ENCODE results near the gene PLCD4.
A peak's percentile ranks its signal among the peaks of the same experiment; 100 is the strongest.

PLCD4 gene

DNA sequence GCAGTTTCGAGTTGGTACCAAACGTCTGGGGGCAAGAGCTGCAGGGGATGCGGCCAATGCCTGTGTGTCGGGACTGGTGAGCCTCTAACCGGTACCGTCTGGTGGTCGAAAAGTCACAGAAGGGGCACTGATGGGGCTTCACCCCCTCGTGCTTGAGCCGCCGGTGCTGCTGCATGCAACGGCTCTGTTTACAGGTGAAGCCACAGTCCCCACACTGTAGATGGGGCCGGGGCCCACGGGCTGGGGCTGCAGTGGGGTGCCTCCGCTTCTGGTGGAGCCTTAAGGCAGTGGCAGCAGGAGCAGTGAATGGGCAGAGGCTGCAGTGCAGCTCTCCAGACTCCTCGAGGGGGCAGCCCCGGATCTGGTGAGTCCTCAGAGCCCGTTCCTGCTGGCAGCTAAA, 35.1 kb downstream of the PLCD4 start:
- no peak overlapping the region for H3K9ac ChIP-seq (ENCODE audit: low read depth in 1 of 2, low read length in 2 of 2)
- no peaks in the 10 kb centered on the region for H3K4me1 ChIP-seq (ENCODE audit: control insufficient read depth in 1 of 2, insufficient read depth in 2 of 2, low read length in 2 of 2)
- no peaks in the 10 kb centered on the region for H3K27me3 ChIP-seq (ENCODE audit: control insufficient read depth in 1 of 2, insufficient read depth in 2 of 2, low read length in 2 of 2)
- H3K27ac ChIP-seq (ENCODE audit: low read depth, low read length): no peak overlapping the region
- H3K9me3 ChIP-seq (ENCODE audit: control insufficient read depth in 1 of 2, low read length in 2 of 2): no peaks in the 10 kb centered on the region
- H3K36me3 ChIP-seq (ENCODE audit: control insufficient read depth in 1 of 2, insufficient read depth in 2 of 2, low read length in 2 of 2): peaks cover 59 to 77% of the 10 kb centered on the region in 2 donors
- H3K4me3 ChIP-seq (ENCODE audit: low read depth in 1 of 2, low read length in 2 of 2): no peak overlapping the region

DNA sequence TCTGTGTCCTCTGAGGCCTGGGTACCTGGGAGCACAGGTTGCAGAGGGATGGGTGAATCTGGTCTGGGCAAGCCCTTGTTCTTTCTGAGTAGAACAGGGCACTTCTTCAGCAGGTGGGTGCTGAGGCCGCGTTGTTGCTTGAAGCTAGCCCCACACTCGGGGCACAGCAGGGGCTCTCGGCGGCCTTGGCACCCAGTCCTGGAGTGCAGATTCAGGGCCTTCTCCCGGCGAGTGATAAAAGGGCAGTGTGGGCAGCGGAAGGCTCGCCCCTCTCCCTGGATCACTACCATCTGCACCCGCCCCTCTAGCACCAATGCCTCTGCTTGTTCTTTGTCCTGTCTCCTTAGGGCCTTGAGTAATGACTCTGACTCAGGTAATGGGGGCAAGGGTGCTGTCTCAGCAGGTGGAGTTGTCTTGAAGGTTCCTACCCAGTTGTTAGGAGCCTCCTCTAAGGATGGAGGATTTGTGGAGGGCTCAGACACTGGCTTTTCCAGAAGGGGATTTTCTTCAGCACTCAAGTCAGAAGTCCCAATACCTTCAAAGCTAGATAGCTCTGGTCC, 36.1 kb downstream of the PLCD4 start:
- Histone ChIP-seq H3K27me3 (ENCODE audit: control insufficient read depth in 1 of 2, insufficient read depth in 2 of 2, low read length in 2 of 2) (no peaks in the 10 kb centered on the region), H3K4me1 (ENCODE audit: control insufficient read depth in 1 of 2, insufficient read depth in 2 of 2, low read length in 2 of 2) (no peaks in the 10 kb centered on the region), H3K4me3 (ENCODE audit: low read depth in 1 of 2, low read length in 2 of 2) (no peak overlapping the region), H3K9ac (ENCODE audit: low read depth in 1 of 2, low read length in 2 of 2) (no peak overlapping the region), H3K9me3 (ENCODE audit: control insufficient read depth in 1 of 2, low read length in 2 of 2) (no peaks in the 10 kb centered on the region), H3K36me3 (ENCODE audit: control insufficient read depth in 1 of 2, insufficient read depth in 2 of 2, low read length in 2 of 2) (peaks cover 56 to 77% of the 10 kb centered on the region in 2 donors), H3K27ac (ENCODE audit: low read depth, low read length) (no peak overlapping the region)

DNA sequence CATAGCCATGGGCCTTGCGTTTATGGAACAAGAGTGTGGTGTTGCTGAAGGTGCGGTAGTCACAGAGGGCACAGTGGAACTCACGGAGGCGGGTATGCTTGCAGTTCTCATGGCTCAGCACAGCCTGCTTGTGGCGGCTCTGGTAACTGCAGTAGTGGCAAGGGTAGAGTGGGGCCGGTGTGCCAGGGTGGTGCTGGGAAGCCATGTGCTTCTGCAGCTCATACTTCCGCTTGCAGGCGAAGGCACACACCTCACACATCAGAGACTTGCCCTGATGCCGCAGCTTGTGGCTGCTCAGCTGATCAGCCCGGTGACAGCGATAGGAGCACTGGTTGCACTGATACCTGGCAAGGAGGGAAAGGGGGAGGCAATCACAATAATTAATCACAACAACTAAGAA, 37.0 kb downstream of the PLCD4 start:
- Histone ChIP-seq H3K4me3 (ENCODE audit: low read depth in 1 of 2, low read length in 2 of 2) (no peak overlapping the region), H3K27ac (ENCODE audit: low read depth, low read length) (peak overlapping the region; percentile 10), H3K36me3 (ENCODE audit: control insufficient read depth in 1 of 2, insufficient read depth in 2 of 2, low read length in 2 of 2) (peaks cover 56 to 82% of the 10 kb centered on the region in 2 donors), H3K9me3 (ENCODE audit: control insufficient read depth in 1 of 2, low read length in 2 of 2) (no peaks in the 10 kb centered on the region), H3K27me3 (ENCODE audit: control insufficient read depth in 1 of 2, insufficient read depth in 2 of 2, low read length in 2 of 2) (no peaks in the 10 kb centered on the region), H3K4me1 (ENCODE audit: control insufficient read depth in 1 of 2, insufficient read depth in 2 of 2, low read length in 2 of 2) (no peaks in the 10 kb centered on the region), H3K9ac (ENCODE audit: low read depth in 1 of 2, low read length in 2 of 2) (no peak overlapping the region)

DNA sequence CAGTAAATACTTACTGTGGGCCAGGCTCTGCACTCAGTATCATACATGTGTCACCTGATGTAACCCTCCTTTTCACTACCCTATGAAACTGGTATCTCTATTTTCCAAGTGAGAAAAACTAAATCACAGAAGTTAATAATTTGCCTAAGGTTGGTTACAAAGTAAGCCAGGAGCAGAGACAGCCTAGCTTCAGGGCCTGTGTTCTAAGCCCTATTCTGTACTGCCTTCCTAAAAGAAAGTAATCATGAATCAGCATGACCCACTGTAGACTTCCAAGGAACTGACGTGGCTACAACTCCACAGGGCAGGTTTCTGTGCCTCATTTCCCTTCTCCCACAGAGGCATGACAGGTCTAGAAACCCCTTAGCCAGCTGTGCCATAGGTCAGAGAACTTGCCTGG, 37.4 kb downstream of the PLCD4 start:
- Histone ChIP-seq H3K9me3 (ENCODE audit: control insufficient read depth in 1 of 2, low read length in 2 of 2) (no peaks in the 10 kb centered on the region), H3K27ac (ENCODE audit: low read depth, low read length) (no peak overlapping the region), H3K4me1 (ENCODE audit: control insufficient read depth in 1 of 2, insufficient read depth in 2 of 2, low read length in 2 of 2) (no peaks in the 10 kb centered on the region), H3K4me3 (ENCODE audit: low read depth in 1 of 2, low read length in 2 of 2) (no peak overlapping the region), H3K27me3 (ENCODE audit: control insufficient read depth in 1 of 2, insufficient read depth in 2 of 2, low read length in 2 of 2) (no peaks in the 10 kb centered on the region), H3K9ac (ENCODE audit: low read depth in 1 of 2, low read length in 2 of 2) (no peak overlapping the region), H3K36me3 (ENCODE audit: control insufficient read depth in 1 of 2, insufficient read depth in 2 of 2, low read length in 2 of 2) (peaks cover 53 to 83% of the 10 kb centered on the region in 2 donors)

DNA sequence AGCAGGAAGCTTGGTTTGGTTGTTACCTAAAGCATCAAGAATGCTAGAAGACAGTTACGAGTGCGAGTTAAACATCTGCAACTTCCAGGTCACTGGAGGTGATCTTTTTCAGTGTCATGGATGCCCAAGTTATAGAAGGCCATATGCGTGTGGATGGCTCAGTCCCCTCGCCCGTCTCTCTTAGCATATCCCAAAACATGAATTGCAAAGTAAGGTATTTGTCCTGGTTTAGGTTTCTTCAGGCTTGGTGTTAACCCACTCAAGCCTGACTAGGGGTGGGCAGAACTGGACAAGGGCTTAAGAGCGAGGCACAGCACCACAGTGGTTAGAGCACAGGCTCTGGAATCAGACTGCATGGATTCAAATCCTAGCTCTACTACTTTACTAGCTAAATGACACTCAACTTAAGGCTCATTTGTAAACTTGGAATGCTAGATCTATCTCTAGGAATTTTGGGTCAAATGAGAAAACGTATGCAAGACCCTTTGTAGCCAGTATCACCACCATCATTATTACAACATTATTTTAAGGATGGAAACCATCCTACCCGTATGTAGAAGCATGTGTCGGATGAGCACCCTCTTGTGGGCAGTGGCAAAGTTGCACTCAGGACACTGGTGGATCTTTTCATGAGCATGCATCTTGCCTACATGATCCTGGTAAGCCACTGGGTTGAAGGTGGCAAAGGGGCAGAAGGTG, 40.5 kb downstream of the PLCD4 start:
- no peak overlapping the region for H3K9ac ChIP-seq (ENCODE audit: low read depth in 1 of 2, low read length in 2 of 2)
- H3K36me3 ChIP-seq (ENCODE audit: control insufficient read depth in 1 of 2, insufficient read depth in 2 of 2, low read length in 2 of 2): peaks cover 47 to 86% of the 10 kb centered on the region in 2 donors

DNA sequence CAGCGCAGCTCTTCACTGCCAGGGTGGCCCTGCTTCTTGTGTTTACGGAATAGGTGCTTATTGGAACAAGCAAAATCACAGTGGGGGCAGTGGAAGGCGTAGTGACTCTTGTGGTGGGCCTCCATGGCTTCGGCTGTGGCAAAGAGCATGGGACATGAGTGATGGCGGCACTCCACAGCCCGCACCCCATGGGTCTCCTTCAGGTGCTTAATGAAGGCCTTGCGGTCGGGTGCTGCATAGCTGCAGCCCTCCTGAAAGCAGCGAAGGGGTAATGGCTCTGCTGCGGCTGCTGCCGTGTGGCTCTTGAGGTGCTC, 41.0 kb downstream of the PLCD4 start:
- Histone ChIP-seq H3K4me1 (ENCODE audit: control insufficient read depth in 1 of 2, insufficient read depth in 2 of 2, low read length in 2 of 2) (no peaks in the 10 kb centered on the region), H3K27ac (ENCODE audit: low read depth, low read length) (no peak overlapping the region), H3K27me3 (ENCODE audit: control insufficient read depth in 1 of 2, insufficient read depth in 2 of 2, low read length in 2 of 2) (no peaks in the 10 kb centered on the region), H3K4me3 (ENCODE audit: low read depth in 1 of 2, low read length in 2 of 2) (no peak overlapping the region), H3K9me3 (ENCODE audit: control insufficient read depth in 1 of 2, low read length in 2 of 2) (no peaks in the 10 kb centered on the region), H3K9ac (ENCODE audit: low read depth in 1 of 2, low read length in 2 of 2) (no peak overlapping the region), H3K36me3 (ENCODE audit: control insufficient read depth in 1 of 2, insufficient read depth in 2 of 2, low read length in 2 of 2) (peaks cover 45 to 81% of the 10 kb centered on the region in 2 donors)

More for the DNA sequence above, 40.5 kb downstream of the PLCD4 start:
- Histone ChIP-seq H3K4me1 (ENCODE audit: control insufficient read depth in 1 of 2, insufficient read depth in 2 of 2, low read length in 2 of 2) (no peaks in the 10 kb centered on the region), H3K27ac (ENCODE audit: low read depth, low read length) (no peak overlapping the region), H3K27me3 (ENCODE audit: control insufficient read depth in 1 of 2, insufficient read depth in 2 of 2, low read length in 2 of 2) (no peaks in the 10 kb centered on the region), H3K4me3 (ENCODE audit: low read depth in 1 of 2, low read length in 2 of 2) (no peak overlapping the region), H3K9me3 (ENCODE audit: control insufficient read depth in 1 of 2, low read length in 2 of 2) (no peaks in the 10 kb centered on the region)

DNA sequence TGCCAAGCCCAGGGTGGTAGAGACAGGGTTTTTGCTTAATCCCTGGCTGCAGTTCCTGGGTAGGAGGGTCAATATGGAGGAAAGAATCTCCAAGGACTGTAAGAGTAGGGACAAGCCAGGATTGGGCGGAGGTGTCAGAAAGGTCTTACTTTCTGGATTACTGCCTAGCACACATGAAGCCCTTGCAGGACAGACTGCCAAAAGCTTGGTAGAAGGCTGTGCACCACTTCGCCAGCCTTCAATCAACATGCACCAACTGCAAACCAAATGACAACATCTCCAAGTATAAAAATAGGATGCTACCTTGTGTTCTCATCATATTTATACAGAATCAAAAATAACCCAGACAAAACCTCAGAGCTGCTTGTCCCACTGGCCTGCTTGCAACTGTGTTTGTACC, 48.1 kb downstream of the PLCD4 start:
- no peaks in the 10 kb centered on the region for H3K9me3 ChIP-seq (ENCODE audit: control insufficient read depth in 1 of 2, low read length in 2 of 2)
- peaks cover 7 to 8% of the 10 kb centered on the region in 2 donors for H3K4me1 ChIP-seq (ENCODE audit: control insufficient read depth in 1 of 2, insufficient read depth in 2 of 2, low read length in 2 of 2)
- no peak overlapping the region for H3K27ac ChIP-seq (ENCODE audit: low read depth, low read length)
- H3K4me3 ChIP-seq (ENCODE audit: low read depth in 1 of 2, low read length in 2 of 2): no peak overlapping the region
- H3K9ac ChIP-seq (ENCODE audit: low read depth in 1 of 2, low read length in 2 of 2): no peak overlapping the region
- peaks cover 16 to 39% of the 10 kb centered on the region in 2 donors for H3K36me3 ChIP-seq (ENCODE audit: control insufficient read depth in 1 of 2, insufficient read depth in 2 of 2, low read length in 2 of 2)
- no peaks in the 10 kb centered on the region for H3K27me3 ChIP-seq (ENCODE audit: control insufficient read depth in 1 of 2, insufficient read depth in 2 of 2, low read length in 2 of 2)

DNA sequence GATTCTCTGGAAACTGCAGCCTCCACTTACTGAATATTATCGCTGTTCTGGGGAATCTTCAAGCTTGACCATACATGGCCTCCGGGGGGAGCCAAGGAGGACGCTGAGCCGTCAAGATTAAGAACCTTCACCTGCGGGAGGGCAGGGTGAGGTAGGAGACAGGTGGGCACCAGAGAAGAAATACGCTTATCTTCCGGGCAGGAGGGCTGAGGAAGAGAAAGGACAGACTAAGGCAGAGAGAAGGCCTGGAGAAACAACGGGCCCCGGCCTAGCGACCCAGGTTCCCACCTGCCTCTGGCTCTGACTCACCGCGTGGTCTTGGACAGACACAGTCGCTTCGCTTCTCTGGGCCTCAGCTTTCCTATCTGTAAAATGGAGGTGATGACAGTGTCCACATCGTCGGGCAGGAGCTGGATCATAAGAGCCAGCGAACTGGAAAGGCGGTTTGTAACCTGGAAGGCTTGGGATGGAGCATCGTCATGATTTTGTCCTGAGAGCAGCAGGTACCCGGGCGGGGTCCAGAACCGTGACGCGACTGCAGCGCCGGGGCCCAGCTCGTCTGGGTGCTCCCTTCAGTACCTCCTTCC, 51.1 kb downstream of the PLCD4 start:
- Histone ChIP-seq H3K4me1 (ENCODE audit: control insufficient read depth in 1 of 2, insufficient read depth in 2 of 2, low read length in 2 of 2) (peaks cover 7 to 8% of the 10 kb centered on the region in 2 donors), H3K27me3 (ENCODE audit: control insufficient read depth in 1 of 2, insufficient read depth in 2 of 2, low read length in 2 of 2) (no peaks in the 10 kb centered on the region), H3K36me3 (ENCODE audit: control insufficient read depth in 1 of 2, insufficient read depth in 2 of 2, low read length in 2 of 2) (peaks cover 24 to 38% of the 10 kb centered on the region in 2 donors), H3K9me3 (ENCODE audit: control insufficient read depth in 1 of 2, low read length in 2 of 2) (no peaks in the 10 kb centered on the region), H3K4me3 (ENCODE audit: low read depth in 1 of 2, low read length in 2 of 2) (peak overlapping the region; percentile 91 to 93), H3K27ac (ENCODE audit: low read depth, low read length) (no peak overlapping the region), H3K9ac (ENCODE audit: low read depth in 1 of 2, low read length in 2 of 2) (peak overlapping the region; percentile 62 to 89)

DNA sequence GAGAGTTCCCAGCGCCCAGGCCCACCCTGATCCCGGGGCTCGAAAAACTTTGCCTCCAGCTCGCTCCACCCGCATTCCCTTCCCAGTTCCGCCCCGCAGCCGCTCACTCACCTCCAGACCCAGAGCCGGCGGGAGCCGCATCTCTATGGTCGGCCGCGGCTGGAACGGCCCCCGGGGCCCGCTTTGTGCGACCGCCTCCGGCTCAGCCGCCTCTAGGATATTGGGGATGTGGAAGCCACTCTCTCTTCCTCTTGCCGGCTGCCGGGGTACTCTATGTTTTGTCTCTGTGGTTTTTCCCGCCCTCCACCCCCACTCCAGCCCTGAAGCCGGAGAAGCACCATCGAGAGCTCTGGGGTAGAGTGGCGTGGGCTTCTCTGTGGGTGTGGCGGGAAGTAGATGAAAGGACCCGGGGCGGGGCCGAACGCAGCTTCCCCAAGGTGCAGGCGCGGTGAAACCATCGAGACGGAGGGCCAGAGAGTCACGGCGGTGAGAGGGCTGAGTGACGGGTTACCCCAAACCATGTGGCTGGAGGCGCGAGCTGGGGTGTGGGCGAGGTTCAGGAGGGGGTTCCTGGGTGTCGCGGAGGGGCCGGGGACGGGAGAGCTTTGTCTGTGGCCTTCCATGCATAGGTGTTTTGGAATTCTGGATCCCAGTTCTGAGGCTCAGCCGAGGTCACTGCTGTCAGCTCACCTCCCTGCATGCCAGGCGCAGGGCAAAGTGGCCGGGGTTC, 51.7 kb downstream of the PLCD4 start, which contains the start of the genes BCS1L and ZNF142:
BCS1L (plus strand) TSS at position 426 of the 730 bp plus-strand sequence. CDS start 1,305 bp downstream, outside the sequence.
ZNF142 (minus strand) TSS at position 366 of the 730 bp plus-strand sequence. CDS start 3,194 bp downstream, outside the sequence.
- H3K4me1 ChIP-seq (ENCODE audit: control insufficient read depth in 1 of 2, insufficient read depth in 2 of 2, low read length in 2 of 2): peaks cover 7 to 8% of the 10 kb centered on the region in 2 donors
- H3K4me3 ChIP-seq (ENCODE audit: low read depth in 1 of 2, low read length in 2 of 2): peak within 1 kb of the TSS; percentile 91 to 93
- no peak within 1 kb of the TSS for H3K27ac ChIP-seq (ENCODE audit: low read depth, low read length)
- no peaks in the 10 kb centered on the region for H3K9me3 ChIP-seq (ENCODE audit: control insufficient read depth in 1 of 2, low read length in 2 of 2)
- H3K9ac ChIP-seq (ENCODE audit: low read depth in 1 of 2, low read length in 2 of 2): peak within 1 kb of the TSS; percentile 62 to 89
- no peaks in the 10 kb centered on the region for H3K27me3 ChIP-seq (ENCODE audit: control insufficient read depth in 1 of 2, insufficient read depth in 2 of 2, low read length in 2 of 2)
- H3K36me3 ChIP-seq (ENCODE audit: control insufficient read depth in 1 of 2, insufficient read depth in 2 of 2, low read length in 2 of 2): peaks cover 24 to 45% of the 10 kb centered on the region in 2 donors

DNA sequence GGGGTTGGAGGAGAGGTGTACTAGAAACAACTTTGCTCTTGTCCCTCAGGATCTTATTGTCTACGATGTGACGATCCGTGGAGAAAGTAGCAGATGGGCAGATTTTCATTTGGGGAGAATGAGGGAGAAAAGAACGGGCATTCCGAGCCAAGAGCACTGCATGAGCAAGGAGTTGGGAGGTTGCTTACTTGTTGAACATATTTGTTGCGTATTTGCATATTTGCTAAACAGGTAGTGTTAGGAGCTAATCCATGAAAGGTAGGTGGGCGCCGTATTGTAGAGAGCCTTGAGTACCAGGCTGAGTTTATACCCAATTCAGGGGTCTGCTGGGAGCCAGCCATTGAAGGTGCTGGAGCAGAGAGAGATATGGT, 52.3 kb downstream of the PLCD4 start:
- H3K9me3 ChIP-seq (ENCODE audit: control insufficient read depth in 1 of 2, low read length in 2 of 2): no peaks in the 10 kb centered on the region
- H3K9ac ChIP-seq (ENCODE audit: low read depth in 1 of 2, low read length in 2 of 2): peak overlapping the region; percentile 62 to 89
- peaks cover 7 to 8% of the 10 kb centered on the region in 2 donors for H3K4me1 ChIP-seq (ENCODE audit: control insufficient read depth in 1 of 2, insufficient read depth in 2 of 2, low read length in 2 of 2)
- peaks cover 24 to 45% of the 10 kb centered on the region in 2 donors for H3K36me3 ChIP-seq (ENCODE audit: control insufficient read depth in 1 of 2, insufficient read depth in 2 of 2, low read length in 2 of 2)
- H3K4me3 ChIP-seq (ENCODE audit: low read depth in 1 of 2, low read length in 2 of 2): peak overlapping the region; percentile 91 to 93
- no peak overlapping the region for H3K27ac ChIP-seq (ENCODE audit: low read depth, low read length)
- no peaks in the 10 kb centered on the region for H3K27me3 ChIP-seq (ENCODE audit: control insufficient read depth in 1 of 2, insufficient read depth in 2 of 2, low read length in 2 of 2)
